ENCODE results near the gene COQ4.

The COQ4 gene

GRCh38 chr9:128374221-128374675 is 51.6 kb downstream of the COQ4 start:
- TF ChIP-seq TAF1 (IDR thresholded peaks at IDR 0.05; ENCODE audit: borderline replicate concordance, insufficient read depth, low read length) (no peak), REST (IDR thresholded peaks at IDR 0.05; ENCODE audit: insufficient read depth in 1 of 2, low read depth in 2 of 2, low read length in 2 of 2) (no peak), POLR2AphosphoS5 (IDR thresholded peaks at IDR 0.05; ENCODE audit: low read depth, low read length) (no peak), SIN3A (IDR thresholded peaks at IDR 0.05; ENCODE audit: borderline replicate concordance, insufficient read depth, low read length) (no peak), FOXP2 (optimal IDR thresholded peaks at IDR 0.05; ENCODE audit: borderline replicate concordance, extremely low read depth, extremely low read length, insufficient read depth) (no peak)

- TF ChIP-seq REST (IDR thresholded peaks at IDR 0.05; ENCODE audit: insufficient read depth in 1 of 2, low read depth in 2 of 2, low read length in 2 of 2) (no peak), POLR2AphosphoS5 (IDR thresholded peaks at IDR 0.05; ENCODE audit: low read depth, low read length) (no peak), SIN3A (IDR thresholded peaks at IDR 0.05; ENCODE audit: borderline replicate concordance, insufficient read depth, low read length) (no peak), FOXP2 (optimal IDR thresholded peaks at IDR 0.05; ENCODE audit: borderline replicate concordance, extremely low read depth, extremely low read length, insufficient read depth) (no peak), TAF1 (IDR thresholded peaks at IDR 0.05; ENCODE audit: borderline replicate concordance, insufficient read depth, low read length) (no peak)
Measured at GRCh38 chr9:128375865-128376264, 53.2 kb downstream of the COQ4 start.

- no peak for TF ChIP-seq REST (IDR thresholded peaks at IDR 0.05; ENCODE audit: insufficient read depth in 1 of 2, low read depth in 2 of 2, low read length in 2 of 2)
- no peak for TF ChIP-seq SIN3A (IDR thresholded peaks at IDR 0.05; ENCODE audit: borderline replicate concordance, insufficient read depth, low read length)
- no peak for TF ChIP-seq TAF1 (IDR thresholded peaks at IDR 0.05; ENCODE audit: borderline replicate concordance, insufficient read depth, low read length)
- TF ChIP-seq POLR2AphosphoS5 (IDR thresholded peaks at IDR 0.05; ENCODE audit: low read depth, low read length), result no peak
- TF ChIP-seq FOXP2 (optimal IDR thresholded peaks at IDR 0.05; ENCODE audit: borderline replicate concordance, extremely low read depth, extremely low read length, insufficient read depth), result no peak
Measured at GRCh38 chr9:128382261-128382660, 59.6 kb downstream of the COQ4 start.

DNA sequence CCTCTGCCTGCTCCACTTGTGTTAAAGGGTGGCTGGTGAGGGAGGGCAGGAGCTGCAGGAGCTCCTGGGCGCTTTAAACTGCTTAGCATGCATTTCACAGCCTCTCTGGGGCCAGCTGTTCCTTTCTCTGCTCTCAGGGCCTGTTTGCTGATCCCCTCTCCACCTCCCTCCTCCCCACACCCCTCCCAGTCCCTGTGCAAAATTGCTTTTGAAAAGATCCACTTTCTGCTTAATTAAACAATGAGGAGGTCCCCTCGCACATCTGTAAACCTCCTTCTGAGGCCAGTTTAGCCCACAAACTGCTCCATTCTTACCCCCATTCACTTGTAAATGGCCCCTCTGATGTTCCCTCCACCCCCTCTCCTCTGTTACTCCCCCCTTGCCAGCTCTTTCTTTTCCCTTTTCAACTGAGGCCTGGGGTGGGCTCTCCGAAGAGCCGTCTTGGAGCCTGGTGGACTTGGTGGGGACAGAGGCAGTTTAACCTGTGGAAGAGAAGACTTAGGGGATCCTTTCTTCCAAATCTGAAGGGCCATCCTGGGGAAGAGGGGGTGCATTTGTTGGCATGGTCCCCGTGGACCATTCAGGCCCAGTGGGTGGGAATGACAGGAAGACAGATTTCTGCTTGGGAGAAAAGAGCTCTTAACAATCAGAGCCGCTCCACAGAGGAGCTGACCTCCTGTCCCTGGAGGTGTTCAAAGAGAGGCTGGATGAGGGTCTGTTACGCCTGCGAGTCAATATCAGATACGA is 60.5 kb downstream of the COQ4 start:
- TF ChIP-seq REST (IDR thresholded peaks at IDR 0.05; ENCODE audit: insufficient read depth in 1 of 2, low read depth in 2 of 2, low read length in 2 of 2) (no peak), POLR2AphosphoS5 (IDR thresholded peaks at IDR 0.05; ENCODE audit: low read depth, low read length) (no peak), TAF1 (IDR thresholded peaks at IDR 0.05; ENCODE audit: borderline replicate concordance, insufficient read depth, low read length) (no peak), SIN3A (IDR thresholded peaks at IDR 0.05; ENCODE audit: borderline replicate concordance, insufficient read depth, low read length) (no peak), FOXP2 (optimal IDR thresholded peaks at IDR 0.05; ENCODE audit: borderline replicate concordance, extremely low read depth, extremely low read length, insufficient read depth) (no peak)

Data from PFSK-1 (cell line).